Colonic mucosa (tissue), 4 donors: Measurements from ENCODE around the gene ST6GALNAC5. TPM values are rescaled to one million over a fixed set of nuclear protein-coding genes. Genes with fewer than 3 reads are reported as not detected.

Source experiments
- DNase-seq: peaks from one replicate; pipeline ENCODE4 v3.0.0-alpha.2; 2020
- H3K27ac ChIP-seq: fragments of 200-600 bp; one replicate; pipeline ENCODE4 v1.8.0; 2021
- H3K27me3 ChIP-seq: fragments of 200-600 bp; one replicate; pipeline ENCODE4 v1.8.0; 2021
- H3K36me3 ChIP-seq: fragments of 200-600 bp; one replicate; pipeline ENCODE4 v1.8.0; 2021
- H3K4me1 ChIP-seq: fragments of 200-600 bp; one replicate; pipeline ENCODE4 v1.8.0; 2021; ENCODE audit warnings: mild to moderate bottlenecking
- H3K4me3 ChIP-seq: fragments of 200-600 bp; one replicate; pipeline ENCODE4 v1.8.0; 2021
- H3K9ac ChIP-seq, 2 donors: one replicate each; pipeline ENCODE4 v1.7.0; 2013; ENCODE audit warnings: control low read depth in 2 of 2, low read depth in 2 of 2, low read length in 2 of 2
- H3K9me3 ChIP-seq: fragments of 200-600 bp; one replicate; pipeline ENCODE4 v1.8.0; 2021
- CTCF ChIP-seq: fragments of 200-600 bp; IDR thresholded peaks from one replicate; pipeline ENCODE4 v1.8.0; 2022; ENCODE audit warnings: antibody characterized with exemption, mild to moderate bottlenecking
- intact Hi-C: fragments of 100-400 bp; cut with DNase I; formaldehyde crosslinking; loops from one replicate; pipeline ENCODE4 v1.14.1; 2022
- total RNA-seq, 2 donors: library from RNA; stranded (reverse); fragmentation: NEBNext Ultra II Directional in 1 of 2; extraction: Animal tissue kit (Norgen Biotek cat#: 25700) in 1 of 2; gene quantifications; one replicate each; pipeline ENCODE4 v1.2.1, GENCODE V29; 2021
- donor health status: healthy.
- donor health status: DM: no; HTN: no; CAD: no.
- donor health status: DM: no; HTN: no; CAD: no.

ST6GALNAC5 gene
- total RNA-seq, 2 donors from 2014 or later = 2.1 to 2.2 TPM

- DNase-seq = no peak
- Histone ChIP-seq H3K4me1 (no peaks in the 10 kb centered on the region), H3K27me3 (no peaks in the 10 kb centered on the region), H3K9ac (no peak overlapping the region), H3K27ac (no peak overlapping the region), H3K9me3 (no peaks in the 10 kb centered on the region), H3K36me3 (no peaks in the 10 kb centered on the region), H3K4me3 (no peak overlapping the region)
- intact Hi-C loops = no loop called here
- TF ChIP-seq CTCF = no peak
Measured at GRCh38 chr1:77030401-77031105, 163.3 kb downstream of the ST6GALNAC5 start.

- H3K9me3 ChIP-seq = no peaks in the 10 kb centered on the region
- no peak overlapping the region for H3K27ac ChIP-seq
- intact Hi-C loops = no loop called here
- no peak overlapping the region for H3K4me3 ChIP-seq
- DNase-seq = no peak
- no peaks in the 10 kb centered on the region for H3K36me3 ChIP-seq
- no peaks in the 10 kb centered on the region for H3K27me3 ChIP-seq
- no peak for TF ChIP-seq CTCF
- no peak overlapping the region for H3K9ac ChIP-seq
- no peaks in the 10 kb centered on the region for H3K4me1 ChIP-seq
Measured at GRCh38 chr1:77031106-77031662, 163.9 kb downstream of the ST6GALNAC5 start.

GRCh38 chr1:77036560-77036959 is 169.3 kb downstream of the ST6GALNAC5 start:
- H3K4me3 ChIP-seq = no peak overlapping the region
- H3K27me3 ChIP-seq = no peaks in the 10 kb centered on the region
- H3K9ac ChIP-seq = no peak overlapping the region
- H3K27ac ChIP-seq = no peak overlapping the region
- intact Hi-C loops = no loop called here
- H3K36me3 ChIP-seq = no peaks in the 10 kb centered on the region
- no peaks in the 10 kb centered on the region for H3K9me3 ChIP-seq
- no peaks in the 10 kb centered on the region for H3K4me1 ChIP-seq
- TF ChIP-seq CTCF = no peak
- no peak for DNase-seq

- no peak for TF ChIP-seq CTCF
- intact Hi-C loops = no loop called here
Measured at GRCh38 chr1:77037038-77037437, 169.8 kb downstream of the ST6GALNAC5 start.

GRCh38 chr1:77038000-77038399 is 170.7 kb downstream of the ST6GALNAC5 start:
- Histone ChIP-seq H3K27me3 (no peaks in the 10 kb centered on the region), H3K36me3 (no peaks in the 10 kb centered on the region), H3K9me3 (no peaks in the 10 kb centered on the region), H3K4me1 (no peaks in the 10 kb centered on the region), H3K27ac (no peak overlapping the region), H3K9ac (no peak overlapping the region), H3K4me3 (no peak overlapping the region)
- intact Hi-C loops = no loop called here
- TF ChIP-seq CTCF = no peak
- DNase-seq = no peak

More at GRCh38 chr1:77037038-77037437, 169.8 kb downstream of the ST6GALNAC5 start:
- Histone ChIP-seq H3K4me1 (no peaks in the 10 kb centered on the region), H3K9ac (no peak overlapping the region), H3K27me3 (no peaks in the 10 kb centered on the region), H3K27ac (no peak overlapping the region), H3K36me3 (no peaks in the 10 kb centered on the region), H3K9me3 (no peaks in the 10 kb centered on the region), H3K4me3 (no peak overlapping the region)
- no peak for DNase-seq
